ENCODE data around the gene NXT1. TPM values are rescaled to one million over a fixed set of nuclear protein-coding genes. Genes with fewer than 3 reads are reported as not detected.
A peak's percentile ranks its signal among the peaks of the same experiment; 100 is the strongest.

Gene NXT1
- total RNA-seq, 2 experiments from 2014 or later, result 34.4 to 35.5 TPM

DNA sequence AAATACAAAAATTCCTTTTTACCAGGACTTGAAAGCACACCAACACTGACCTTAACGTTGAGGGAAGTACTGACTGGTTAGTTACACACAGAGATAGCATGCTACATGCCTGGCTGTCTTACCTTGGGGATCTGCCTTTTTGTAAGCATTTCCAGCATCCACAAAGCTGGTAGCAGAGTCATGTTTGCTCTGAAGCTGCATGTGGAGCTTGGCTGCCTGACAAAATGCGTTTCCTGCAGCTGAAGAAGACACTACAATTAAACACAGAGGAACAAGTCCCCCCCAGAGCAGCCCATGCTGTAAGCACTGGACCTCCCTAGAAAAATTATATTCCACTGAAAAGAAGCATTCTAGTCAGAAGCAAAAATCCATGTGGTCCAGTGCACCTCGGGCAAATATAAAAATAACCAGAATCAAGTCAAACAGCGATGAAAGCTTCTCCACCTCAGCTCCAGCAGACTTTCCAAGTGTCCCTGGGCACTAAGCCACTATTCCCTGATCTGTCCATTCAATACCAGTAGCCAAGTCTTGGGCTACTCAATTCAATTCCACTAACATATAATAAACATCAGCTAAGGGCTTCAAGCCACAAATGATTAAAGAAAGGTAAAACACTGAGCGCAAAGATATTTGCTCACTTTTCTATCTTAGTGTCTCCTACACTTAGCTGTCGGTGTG, 46.5 kb downstream of the NXT1 start:
- CTCF ChIA-PET, result no interaction called here
- Mint-ChIP-seq H3K27ac (no peak overlapping the region), H3K36me3 (ENCODE audit: low read depth) (peaks cover 30% of the 10 kb centered on the region)

DNA sequence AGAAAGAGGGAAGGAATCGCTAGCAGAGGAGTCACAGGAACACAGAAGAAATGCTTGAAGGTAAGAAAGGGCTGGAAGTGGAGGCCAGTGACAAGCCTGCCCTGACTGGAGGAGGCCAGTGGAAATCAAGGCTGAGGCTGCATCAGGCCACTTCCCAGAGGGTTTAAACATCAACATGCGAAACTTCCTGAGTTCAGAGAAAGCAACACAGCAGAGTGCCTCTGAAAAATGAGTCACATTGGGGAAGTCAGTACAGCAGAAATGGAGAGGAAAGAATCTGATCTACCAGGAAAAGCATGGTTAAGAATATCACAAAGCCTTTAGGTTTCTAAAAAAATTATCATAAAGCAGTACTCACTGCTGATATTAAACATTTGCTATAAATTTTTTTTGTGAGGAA, 47.4 kb downstream of the NXT1 start:
- no peaks in the 10 kb centered on the region for H3K27me3 Mint-ChIP-seq
- ATAC-seq (peak; percentile 35), DNase-seq (no peak)
- H3K4me1 Mint-ChIP-seq, result peaks cover 33% of the 10 kb centered on the region
- intact Hi-C loops (cut with DNase I, micrococcal nuclease), result no loop called here
- CTCF ChIA-PET, result no interaction called here
- no peaks in the 10 kb centered on the region for H3K9me3 Mint-ChIP-seq (ENCODE audit: low read depth)
- peaks cover 28% of the 10 kb centered on the region for H3K36me3 Mint-ChIP-seq (ENCODE audit: low read depth)
- no peak overlapping the region for H3K4me3 Mint-ChIP-seq
- peak overlapping the region; percentile 55 for H3K27ac Mint-ChIP-seq
- POLR2A ChIA-PET, result no interaction called here

More for the DNA sequence above, 46.5 kb downstream of the NXT1 start:
- H3K4me3 Mint-ChIP-seq, result no peak overlapping the region
- H3K4me1 Mint-ChIP-seq, result peaks cover 33% of the 10 kb centered on the region
- intact Hi-C loops (cut with DNase I, micrococcal nuclease), result no loop called here
- DNase-seq (no peak), ATAC-seq (no peak)
- H3K27me3 Mint-ChIP-seq, result no peaks in the 10 kb centered on the region
- POLR2A ChIA-PET, result no interaction called here
- no peaks in the 10 kb centered on the region for H3K9me3 Mint-ChIP-seq (ENCODE audit: low read depth)

GRCh38 chr20:23399568-23400241, 49.1 kb downstream of the NXT1 start:
- CTCF ChIA-PET, result interaction anchor here (0.5 to 2.2 kb wide), 9 partner anchors 10 to 1831 kb away, joined by 3 to 9 read pairs (median 4); partner anchors contain the start of gene NAPB
- no peaks in the 10 kb centered on the region for H3K9me3 Mint-ChIP-seq (ENCODE audit: low read depth)
- intact Hi-C loops (cut with DNase I, micrococcal nuclease), result loop anchor here (1.0 kb wide), 3 partner anchors 20 to 33 kb away; no protein-coding TSS in a partner anchor

GRCh38 chr20:23401051-23401450, 50.5 kb downstream of the NXT1 start:
- Mint-ChIP-seq H3K36me3 (ENCODE audit: low read depth) (peaks cover 13% of the 10 kb centered on the region), H3K4me3 (no peak overlapping the region), H3K27me3 (no peaks in the 10 kb centered on the region), H3K4me1 (peaks cover 38% of the 10 kb centered on the region), H3K9me3 (ENCODE audit: low read depth) (no peaks in the 10 kb centered on the region), H3K27ac (no peak overlapping the region)
- ATAC-seq (no peak), DNase-seq (no peak)
- POLR2A ChIA-PET, result no interaction called here
- intact Hi-C loops (cut with DNase I, micrococcal nuclease), result no loop called here
- CTCF ChIA-PET, result interaction anchor here (1.4 to 2.2 kb wide), 3 partner anchors 19 to 52 kb away, joined by 4 to 9 read pairs (median 4); partner anchors contain the start of gene NAPB

More at GRCh38 chr20:23399568-23400241, 49.1 kb downstream of the NXT1 start:
- Mint-ChIP-seq H3K4me3 (no peak overlapping the region), H3K27ac (no peak overlapping the region), H3K27me3 (no peaks in the 10 kb centered on the region), H3K4me1 (peaks cover 36% of the 10 kb centered on the region), H3K36me3 (ENCODE audit: low read depth) (peaks cover 15% of the 10 kb centered on the region)
- POLR2A ChIA-PET, result interaction anchor here (0.6 to 1.0 kb wide), 2 partner anchors 22 to 50 kb away, joined by 4 read pairs; partner anchors contain the start of genes NAPB and NXT1
- ATAC-seq (peak; percentile 93), DNase-seq (peak; percentile 38)

DNA sequence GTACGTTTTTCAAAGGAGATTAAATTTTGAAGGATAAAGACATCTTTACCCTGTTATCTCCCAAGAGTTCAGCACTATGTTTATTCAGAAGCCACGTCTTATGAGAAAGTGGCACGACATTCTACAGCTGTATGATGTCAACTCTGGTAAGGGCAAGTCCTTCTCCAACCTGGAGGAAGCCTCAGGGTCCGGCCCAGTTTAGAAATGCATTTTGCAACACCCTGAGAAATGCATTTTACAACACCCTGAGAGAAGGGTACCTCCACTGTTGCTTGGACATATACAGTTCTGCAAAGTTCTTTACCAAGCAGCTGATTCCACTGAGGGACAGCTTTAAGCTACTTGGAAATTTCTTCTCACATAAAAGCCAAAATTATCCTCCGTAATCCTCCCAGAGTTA, 53.2 kb downstream of the NXT1 start:
- Mint-ChIP-seq H3K36me3 (ENCODE audit: low read depth) (peaks cover 13% of the 10 kb centered on the region), H3K4me1 (peaks cover 47% of the 10 kb centered on the region), H3K27me3 (no peaks in the 10 kb centered on the region), H3K4me3 (no peak overlapping the region), H3K27ac (no peak overlapping the region), H3K9me3 (ENCODE audit: low read depth) (no peaks in the 10 kb centered on the region)
- ChIA-PET CTCF (interaction anchor here (0.6 kb wide), 2 partner anchors 222 to 626 kb away, joined by 3 to 5 read pairs; no protein-coding TSS in a partner anchor), POLR2A (no interaction called here)
- DNase-seq (no peak), ATAC-seq (no peak)
- intact Hi-C loops (cut with DNase I, micrococcal nuclease), result no loop called here

DNA sequence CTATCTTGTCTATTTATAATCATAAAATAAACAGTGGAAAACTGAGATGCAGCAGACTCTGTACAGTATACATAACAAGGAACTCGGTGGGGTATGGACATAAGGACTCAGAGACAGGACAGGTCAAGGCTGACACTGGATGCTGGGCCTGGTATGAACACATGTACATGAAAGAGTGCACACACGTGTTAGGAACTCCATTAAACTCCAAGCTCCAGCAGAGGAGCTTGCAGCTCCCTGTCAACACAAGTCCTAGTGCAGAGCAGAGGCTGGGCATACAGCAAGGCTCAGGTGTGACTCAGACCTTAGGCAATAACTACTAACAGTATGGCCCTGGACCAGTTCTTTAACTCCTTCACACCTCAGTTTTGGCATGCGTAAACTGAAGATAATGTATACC, 53.6 kb downstream of the NXT1 start:
- Mint-ChIP-seq H3K4me3 (no peak overlapping the region), H3K36me3 (ENCODE audit: low read depth) (peaks cover 13% of the 10 kb centered on the region), H3K4me1 (peaks cover 44% of the 10 kb centered on the region), H3K27me3 (no peaks in the 10 kb centered on the region), H3K27ac (no peak overlapping the region), H3K9me3 (ENCODE audit: low read depth) (no peaks in the 10 kb centered on the region)
- intact Hi-C loops (cut with DNase I, micrococcal nuclease), result no loop called here
- ATAC-seq, result no peak
- DNase-seq, result no peak
- CTCF ChIA-PET, result interaction anchor here (0.6 kb wide), 2 partner anchors 221 to 626 kb away, joined by 3 to 5 read pairs; no protein-coding TSS in a partner anchor
- POLR2A ChIA-PET, result no interaction called here

Other genes starting within 250 kb of the NXT1 start
- 1 to 10 TPM; 6.9 to 8.9 TPM for gene GZF1, start 11.4 kb downstream of the NXT1 start, total RNA-seq
- 1 to 10 TPM; 6.1 to 8.1 TPM for gene NAPB, start 70.7 kb downstream of the NXT1 start, total RNA-seq
- not detected for gene CSTL1, start 88.9 kb downstream of the NXT1 start, total RNA-seq
- not detected for gene CST11, start 102.1 kb downstream of the NXT1 start, total RNA-seq
- not detected for gene CST8, start 140.3 kb downstream of the NXT1 start, total RNA-seq
- gene CST9L, start 217.7 kb downstream of the NXT1 start, total RNA-seq, result not detected